GM18868 (cell line): ENCODE measurements around the gene EXOC4.

ENCODE experiments used
- ATAC-seq: cut with Tn5 transposase; IDR thresholded peaks from one replicate; pipeline ENCODE4 v1.9.1; 2021; ENCODE audit warnings: mild to moderate bottlenecking, moderate library complexity; ENCODE audit not compliant: unreplicated experiment

EXOC4 gene

GRCh38 chr7:133481676-133482075 is 228.8 kb downstream of the EXOC4 start:
- no peak for ATAC-seq

GRCh38 chr7:133482599-133482998 is 229.7 kb downstream of the EXOC4 start:
- ATAC-seq, result no peak

- ATAC-seq, result no peak
Measured at GRCh38 chr7:133484086-133484485, 231.2 kb downstream of the EXOC4 start.

- ATAC-seq, result no peak
Measured at GRCh38 chr7:133489906-133490305, 237.0 kb downstream of the EXOC4 start.

- ATAC-seq, result no peak
Measured at GRCh38 chr7:133491201-133491691, 238.4 kb downstream of the EXOC4 start.

- no peak for ATAC-seq
Measured at GRCh38 chr7:133491846-133492652, 239.2 kb downstream of the EXOC4 start.

GRCh38 chr7:133497061-133497460 is 244.2 kb downstream of the EXOC4 start:
- ATAC-seq, result no peak

- no peak for ATAC-seq
Measured at GRCh38 chr7:133501771-133502170, 248.9 kb downstream of the EXOC4 start.

GRCh38 chr7:133502498-133502897 is 249.6 kb downstream of the EXOC4 start:
- ATAC-seq, result no peak

GRCh38 chr7:133502972-133503371 is 250.1 kb downstream of the EXOC4 start:
- ATAC-seq, result no peak

- no peak for ATAC-seq
Measured at GRCh38 chr7:133504825-133505224, 251.9 kb downstream of the EXOC4 start.

- ATAC-seq, result no peak
Measured at GRCh38 chr7:133509822-133510221, 256.9 kb downstream of the EXOC4 start.

- no peak for ATAC-seq
Measured at GRCh38 chr7:133510326-133511055, 257.6 kb downstream of the EXOC4 start.

GRCh38 chr7:133511252-133511651 is 258.4 kb downstream of the EXOC4 start:
- no peak for ATAC-seq

- ATAC-seq, result no peak
Measured at GRCh38 chr7:133511708-133512107, 258.8 kb downstream of the EXOC4 start.

GRCh38 chr7:133512560-133512959 is 259.7 kb downstream of the EXOC4 start:
- ATAC-seq, result no peak

- ATAC-seq, result no peak
Measured at GRCh38 chr7:133513608-133514007, 260.7 kb downstream of the EXOC4 start.

- ATAC-seq, result no peak
Measured at GRCh38 chr7:133514551-133514950, 261.7 kb downstream of the EXOC4 start.

- no peak for ATAC-seq
Measured at GRCh38 chr7:133517766-133518165, 264.9 kb downstream of the EXOC4 start.

- ATAC-seq, result no peak
Measured at GRCh38 chr7:133518718-133519117, 265.8 kb downstream of the EXOC4 start.

GRCh38 chr7:133520248-133520647 is 267.4 kb downstream of the EXOC4 start:
- ATAC-seq, result no peak

GRCh38 chr7:133522501-133522900 is 269.6 kb downstream of the EXOC4 start:
- no peak for ATAC-seq
